Aorta (tissue), 5 donors: ENCODE measurements around the gene STON2. TPM values are rescaled to one million over a fixed set of nuclear protein-coding genes. Genes with fewer than 3 reads are reported as not detected.

Experiments
- ATAC-seq: fragments of 200-7000 bp; cut with Tn5 transposase; one replicate; pipeline ENCODE4 v1.9.1; 2022; ENCODE audit warnings: moderate library complexity; ENCODE audit not compliant: low FRiP score
- DNase-seq, 2 donors: peaks; one replicate each; pipeline ENCODE4 v3.0.0-alpha.2; 2020
- H3K27ac ChIP-seq, 2 donors: one replicate each; pipeline ENCODE4 v1.5.1; 2013; ENCODE audit warnings: low read length in 2 of 2, mild to moderate bottlenecking in 2 of 2, moderate library complexity in 2 of 2, control low read depth in 1 of 2, inconsistent platforms in 1 of 2, low read depth in 1 of 2
- H3K27me3 ChIP-seq, 2 donors: one replicate each; pipeline ENCODE4 v1.6.1; 2013; ENCODE audit warnings: control low read depth in 1 of 2, low read length in 1 of 2, mild to moderate bottlenecking in 1 of 2, moderate library complexity in 1 of 2; ENCODE audit not compliant: insufficient read depth in 2 of 2, control insufficient read depth in 1 of 2
- H3K36me3 ChIP-seq, 2 donors: one replicate each; pipeline ENCODE4 v1.6.1; 2013; ENCODE audit warnings: control low read depth in 1 of 2, low read length in 1 of 2, mild to moderate bottlenecking in 1 of 2; ENCODE audit not compliant: insufficient read depth in 2 of 2, control insufficient read depth in 1 of 2
- H3K4me1 ChIP-seq, 2 donors: one replicate each; pipeline ENCODE4 v1.6.1; 2013; ENCODE audit warnings: low read length in 2 of 2, control low read depth in 1 of 2, mild to moderate bottlenecking in 1 of 2, moderate library complexity in 1 of 2; ENCODE audit not compliant: insufficient read depth in 2 of 2, control insufficient read depth in 1 of 2
- H3K4me3 ChIP-seq, 2 donors: one replicate each; pipeline ENCODE4 v1.5.1; 2013; ENCODE audit warnings: low read length in 2 of 2, control low read depth in 1 of 2, mild to moderate bottlenecking in 1 of 2
- H3K9me3 ChIP-seq: one replicate; pipeline ENCODE4 v1.6.1; 2013; ENCODE audit warnings: mild to moderate bottlenecking, low read length; ENCODE audit not compliant: control insufficient read depth
- WGBS, 2 donors: extraction: QIAGEN DNeasy Blood & Tissue Kit; methylation state at CpG; one replicate each; pipeline ENCODE4 v1.1.7; 2013; 5-methylcytosine and 5-hydroxymethylcytosine counted together
- intact Hi-C, 2 donors: fragments of 100-400 bp; cut with DNase I; formaldehyde crosslinking; loops; one replicate each; pipeline versions ENCODE4 v1.14.2 to v1.15.0; 2022
- polyA plus RNA-seq, 2 donors: library from polyadenylated mRNA; stranded (reverse); fragments of 200-250 nt; gene quantifications; one replicate each; pipeline ENCODE4 v1.2.3, GENCODE V29; 2013
- total RNA-seq, 2 donors: library from RNA; stranded (reverse); fragmentation: NEBNext Ultra II Directional; extraction: Animal tissue kit (Norgen Biotek cat#: 25700); gene quantifications; one replicate each; pipeline ENCODE4 v1.2.1, GENCODE V29; 2021
- donor health status: healthy with polysubstance abuse.
- donor health status: Bipolar disorder and iron deficiency.
- donor health status: DM: no; HTN: no; CAD: no.
- donor health status: DM: no; HTN: no; CAD: no.
- donor health status: DM: yes; HTN: yes; CAD: no.

Gene STON2
- total and polyA plus RNA-seq, 4 donors: 0.03 to 20.5 (median 6.3) TPM

GRCh38 chr14:81429028-81429427 is 28.9 kb upstream of the STON2 start:
- intact Hi-C loops: no loop called here
- no peak for DNase-seq
- Histone ChIP-seq H3K4me3 (no peak overlapping the region), H3K27ac (no peak overlapping the region), H3K9me3 (no peaks in the 10 kb centered on the region), H3K27me3 (no peaks in the 10 kb centered on the region), H3K36me3 (no peaks in the 10 kb centered on the region), H3K4me1 (no peaks in the 10 kb centered on the region)
- ATAC-seq: no peak
- WGBS, 2 donors: 77 to 83% methylated on average over 1 of the region's 1 CpG

- Histone ChIP-seq H3K27me3 (no peaks in the 10 kb centered on the region), H3K4me3 (no peak overlapping the region), H3K27ac (no peak overlapping the region), H3K9me3 (no peaks in the 10 kb centered on the region), H3K36me3 (no peaks in the 10 kb centered on the region), H3K4me1 (no peaks in the 10 kb centered on the region)
- intact Hi-C loops: no loop called here
- ATAC-seq (peak; percentile 35), DNase-seq (peak in 1 of 2 donors; percentile 62)
- WGBS, 2 donors: 18 to 19% methylated on average over 8 of the region's 8 CpGs
These were observed 27.4 kb upstream of the STON2 start for GRCh38 chr14:81427348-81428058.

GRCh38 chr14:81423504-81423903 is 23.4 kb upstream of the STON2 start:
- 53 to 61% methylated on average over 6 of the region's 6 CpGs for WGBS, 2 donors
- Histone ChIP-seq H3K36me3 (no peaks in the 10 kb centered on the region), H3K9me3 (no peaks in the 10 kb centered on the region), H3K27ac (no peak overlapping the region), H3K4me3 (no peak overlapping the region), H3K27me3 (no peaks in the 10 kb centered on the region), H3K4me1 (no peaks in the 10 kb centered on the region)
- intact Hi-C loops: no loop called here
- DNase-seq (peak in 1 of 2 donors; percentile 64), ATAC-seq (peak; percentile 61)

GRCh38 chr14:81418057-81418790 is 18.1 kb upstream of the STON2 start:
- no peak overlapping the region for H3K4me3 ChIP-seq
- no peak overlapping the region for H3K27ac ChIP-seq
- DNase-seq (no peak), ATAC-seq (no peak)
- WGBS, 2 donors: 78 to 81% methylated on average over 3 of the region's 3 CpGs
- intact Hi-C loops: no loop called here
- peaks cover 2% of the 10 kb centered on the region for H3K9me3 ChIP-seq
- no peaks in the 10 kb centered on the region for H3K4me1 ChIP-seq
- no peaks in the 10 kb centered on the region for H3K36me3 ChIP-seq
- H3K27me3 ChIP-seq: no peaks in the 10 kb centered on the region

GRCh38 chr14:81416981-81417380 is 16.9 kb upstream of the STON2 start:
- H3K4me3 ChIP-seq: no peak overlapping the region
- intact Hi-C loops: no loop called here
- no peak for DNase-seq
- no peak for ATAC-seq
- H3K27ac ChIP-seq: no peak overlapping the region
- H3K27me3 ChIP-seq: no peaks in the 10 kb centered on the region
- peaks cover 5% of the 10 kb centered on the region for H3K9me3 ChIP-seq
- H3K36me3 ChIP-seq: no peaks in the 10 kb centered on the region
- H3K4me1 ChIP-seq: no peaks in the 10 kb centered on the region
- WGBS, 2 donors: 65 to 73% methylated on average over 7 of the region's 7 CpGs

- ATAC-seq: no peak
- no peak for DNase-seq
- Histone ChIP-seq H3K27me3 (no peaks in the 10 kb centered on the region), H3K4me1 (no peaks in the 10 kb centered on the region), H3K27ac (no peak overlapping the region), H3K4me3 (no peak overlapping the region), H3K36me3 (no peaks in the 10 kb centered on the region), H3K9me3 (peaks cover 5% of the 10 kb centered on the region)
- 87 to 88% methylated on average over 8 of the region's 8 CpGs for WGBS, 2 donors
- intact Hi-C loops: no loop called here
These were observed 16.2 kb upstream of the STON2 start for GRCh38 chr14:81416194-81416952.

GRCh38 chr14:81415781-81416180 is 15.7 kb upstream of the STON2 start:
- ATAC-seq: no peak
- no peak overlapping the region for H3K4me3 ChIP-seq
- intact Hi-C loops: no loop called here

GRCh38 chr14:81414123-81414522 is 14.0 kb upstream of the STON2 start:
- H3K9me3 ChIP-seq: peaks cover 5% of the 10 kb centered on the region
- no peaks in the 10 kb centered on the region for H3K27me3 ChIP-seq
- H3K27ac ChIP-seq: no peak overlapping the region
- intact Hi-C loops: no loop called here
- ATAC-seq (no peak), DNase-seq (no peak)
- no peak overlapping the region for H3K4me3 ChIP-seq
- 82 to 85% methylated on average over 4 of the region's 4 CpGs for WGBS, 2 donors
- no peaks in the 10 kb centered on the region for H3K36me3 ChIP-seq
- no peaks in the 10 kb centered on the region for H3K4me1 ChIP-seq

More at GRCh38 chr14:81415781-81416180, 15.7 kb upstream of the STON2 start:
- no peak for DNase-seq
- Histone ChIP-seq H3K4me1 (no peaks in the 10 kb centered on the region), H3K27me3 (no peaks in the 10 kb centered on the region), H3K36me3 (no peaks in the 10 kb centered on the region), H3K27ac (no peak overlapping the region), H3K9me3 (peaks cover 5% of the 10 kb centered on the region)
- WGBS, 2 donors: 86 to 87% methylated on average over 4 of the region's 4 CpGs
